Astrocyte (in vitro differentiated cells and primary cell): ENCODE results near the gene AVP. TPM values are rescaled to one million over a fixed set of nuclear protein-coding genes. Genes with fewer than 3 reads are reported as not detected.

Experiments used
- DNase-seq: peaks from one replicate; pipeline ENCODE4 v3.0.0-alpha.2; 2010; ENCODE audit warnings: low read depth
- FAIRE-seq: peaks from 2 replicates; lab custom pipeline; 2011; peaks lifted over from hg19 to GRCh38; lab: Jason Lieb, UNC
- H2AFZ ChIP-seq: 2 replicates; pipeline ENCODE4 v1.6.0; 2012; ENCODE audit warnings: low read depth, low read length, inconsistent platforms
- H3K27ac ChIP-seq: 2 replicates; pipeline ENCODE4 v1.5.1; 2011; ENCODE audit warnings: low read depth, low read length, inconsistent platforms
- H3K27me3 ChIP-seq: 2 replicates; pipeline ENCODE4 v1.6.0; 2011; ENCODE audit warnings: low read length, inconsistent platforms; ENCODE audit not compliant: insufficient read depth
- H3K36me3 ChIP-seq: 2 replicates; pipeline ENCODE4 v1.5.1; 2011; ENCODE audit warnings: low read length, inconsistent platforms; ENCODE audit not compliant: insufficient read depth
- H3K4me1 ChIP-seq: 2 replicates; pipeline ENCODE4 v1.5.1; 2011; ENCODE audit warnings: low read length, inconsistent platforms; ENCODE audit not compliant: insufficient read depth
- H3K4me2 ChIP-seq: 2 replicates; pipeline ENCODE4 v1.6.0; 2012; ENCODE audit warnings: low read length, inconsistent platforms
- H3K4me3 ChIP-seq: 2 replicates; pipeline ENCODE4 v1.5.1; 2011; ENCODE audit warnings: low read depth, mild to moderate bottlenecking, low read length, inconsistent platforms; ENCODE audit not compliant: insufficient read depth
- H3K79me2 ChIP-seq: 2 replicates; pipeline ENCODE4 v1.6.0; 2012; ENCODE audit warnings: mild to moderate bottlenecking, low read length, inconsistent platforms; ENCODE audit not compliant: insufficient read depth
- H3K9ac ChIP-seq: 2 replicates; pipeline ENCODE4 v1.6.0; 2012; ENCODE audit warnings: mild to moderate bottlenecking, low read length, inconsistent platforms
- H3K9me3 ChIP-seq: 2 replicates; pipeline ENCODE4 v1.5.1; 2012; ENCODE audit warnings: low read depth, mild to moderate bottlenecking, low read length, inconsistent platforms; ENCODE audit not compliant: insufficient read depth
- H4K20me1 ChIP-seq: 2 replicates; pipeline ENCODE4 v1.6.0; 2012; ENCODE audit warnings: low read length, inconsistent platforms; ENCODE audit not compliant: insufficient read depth
- H3K27ac Mint-ChIP-seq: one replicate; pipeline ENCODE4 v1.8.0; 2021; ENCODE audit warnings: mild to moderate bottlenecking, mixed read lengths; ENCODE audit not compliant: unreplicated experiment
- H3K27me3 Mint-ChIP-seq: one replicate; pipeline ENCODE4 v1.8.0; 2021; ENCODE audit warnings: low read depth, mixed read lengths; ENCODE audit not compliant: unreplicated experiment
- H3K36me3 Mint-ChIP-seq: one replicate; pipeline ENCODE4 v1.8.0; 2021; ENCODE audit warnings: low read depth, mixed read lengths; ENCODE audit not compliant: unreplicated experiment
- H3K4me1 Mint-ChIP-seq: one replicate; pipeline ENCODE4 v1.8.0; 2021; ENCODE audit warnings: low read depth, mixed read lengths; ENCODE audit not compliant: unreplicated experiment
- H3K4me3 Mint-ChIP-seq: one replicate; pipeline ENCODE4 v1.8.0; 2021; ENCODE audit warnings: mild to moderate bottlenecking, moderate library complexity, mixed read lengths; ENCODE audit not compliant: unreplicated experiment
- H3K9me3 Mint-ChIP-seq: one replicate; pipeline ENCODE4 v1.8.0; 2021; ENCODE audit warnings: mild to moderate bottlenecking, mixed read lengths; ENCODE audit not compliant: unreplicated experiment
- CTCF ChIP-seq: IDR thresholded peaks from 2 replicates; pipeline ENCODE4 v1.5.1; 2011; ENCODE audit warnings: low read depth, mild to moderate bottlenecking, inconsistent platforms, low read length, moderate library complexity; ENCODE audit not compliant: insufficient read depth
- EZH2 ChIP-seq: IDR thresholded peaks from 2 replicates; pipeline ENCODE4 v1.6.1; 2012; ENCODE audit warnings: mild to moderate bottlenecking, low read length, inconsistent platforms; ENCODE audit not compliant: insufficient read depth
- total RNA-seq: library from RNA; stranded (reverse); gene quantifications from 2 replicates; pipeline ENCODE4 v1.2.1, GENCODE V29; 2021

The AVP gene
- total RNA-seq, 1 donor from 2014 or later = not detected

DNA sequence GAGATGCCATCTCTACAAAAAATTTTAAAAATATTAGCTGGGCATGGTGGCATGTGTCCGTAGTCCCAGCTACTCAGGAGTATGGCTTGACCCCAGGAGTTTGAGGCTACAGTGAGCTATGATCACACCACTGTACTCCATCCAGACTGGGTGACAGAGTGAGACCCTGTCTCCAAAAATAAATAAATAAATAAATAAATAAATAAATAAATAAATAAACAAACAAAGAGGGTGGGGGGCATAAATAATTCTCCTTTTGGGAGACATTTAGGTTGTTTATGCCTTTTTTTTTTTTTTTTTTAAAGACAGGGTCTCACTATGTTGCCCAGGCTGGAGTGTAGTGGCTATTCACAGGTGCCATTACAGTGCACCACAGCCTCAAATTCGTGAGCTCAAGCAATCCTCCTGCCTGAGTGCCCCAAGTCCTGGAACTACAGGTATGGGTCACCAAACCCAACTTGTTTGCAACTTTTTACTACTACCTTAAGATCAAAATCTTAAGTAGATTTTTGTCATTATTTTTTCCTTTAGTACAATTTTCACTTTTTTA, 45.6 kb upstream of the AVP start:
- no peak for FAIRE-seq
- Histone ChIP-seq H2AFZ (no peak overlapping the region), H3K79me2 (peaks cover 9% of the 10 kb centered on the region), H4K20me1 (peaks cover 13% of the 10 kb centered on the region), H3K36me3 (no peaks in the 10 kb centered on the region), H3K4me3 (no peak overlapping the region), H3K9ac (no peak overlapping the region), H3K4me1 (no peaks in the 10 kb centered on the region), H3K27me3 (no peaks in the 10 kb centered on the region), H3K9me3 (no peaks in the 10 kb centered on the region), H3K27ac (no peak overlapping the region), H3K4me2 (no peak overlapping the region)
- no peak for TF ChIP-seq EZH2
- no peak for TF ChIP-seq CTCF
- no peak for DNase-seq
- H3K4me3 Mint-ChIP-seq = no peak overlapping the region
- no peaks in the 10 kb centered on the region for H3K27me3 Mint-ChIP-seq
- peaks cover 3% of the 10 kb centered on the region for H3K36me3 Mint-ChIP-seq
- no peaks in the 10 kb centered on the region for H3K4me1 Mint-ChIP-seq
- no peak overlapping the region for H3K27ac Mint-ChIP-seq
- peaks cover 2% of the 10 kb centered on the region for H3K9me3 Mint-ChIP-seq

GRCh38 chr20:3129094-3129493, 44.6 kb upstream of the AVP start:
- Histone ChIP-seq H2AFZ (no peak overlapping the region), H3K27me3 (no peaks in the 10 kb centered on the region), H3K27ac (no peak overlapping the region), H3K9me3 (no peaks in the 10 kb centered on the region), H3K4me2 (no peak overlapping the region), H4K20me1 (peaks cover 11% of the 10 kb centered on the region), H3K36me3 (no peaks in the 10 kb centered on the region), H3K4me3 (no peak overlapping the region), H3K4me1 (no peaks in the 10 kb centered on the region), H3K9ac (no peak overlapping the region), H3K79me2 (peaks cover 8% of the 10 kb centered on the region)
- Mint-ChIP-seq H3K4me3 (no peak overlapping the region), H3K4me1 (no peaks in the 10 kb centered on the region), H3K9me3 (peaks cover 3% of the 10 kb centered on the region), H3K27ac (no peak overlapping the region), H3K36me3 (peaks cover 8% of the 10 kb centered on the region), H3K27me3 (no peaks in the 10 kb centered on the region)
- DNase-seq (no peak), FAIRE-seq (no peak)
- TF ChIP-seq CTCF (no peak), EZH2 (no peak)

- H3K4me1 Mint-ChIP-seq = no peaks in the 10 kb centered on the region
Observed at GRCh38 chr20:3128275-3128984, 43.9 kb upstream of the AVP start.

More at GRCh38 chr20:3128275-3128984, 43.9 kb upstream of the AVP start:
- DNase-seq = no peak
- Mint-ChIP-seq H3K27ac (no peak overlapping the region), H3K36me3 (peaks cover 14% of the 10 kb centered on the region), H3K9me3 (peaks cover 9% of the 10 kb centered on the region), H3K4me3 (no peak overlapping the region), H3K27me3 (no peaks in the 10 kb centered on the region)
- Histone ChIP-seq H3K27me3 (no peaks in the 10 kb centered on the region), H3K9ac (no peak overlapping the region), H3K27ac (no peak overlapping the region), H3K4me3 (no peak overlapping the region), H3K79me2 (peaks cover 7% of the 10 kb centered on the region), H3K36me3 (no peaks in the 10 kb centered on the region), H3K9me3 (no peaks in the 10 kb centered on the region), H4K20me1 (peaks cover 11% of the 10 kb centered on the region), H3K4me1 (no peaks in the 10 kb centered on the region), H3K4me2 (no peak overlapping the region), H2AFZ (no peak overlapping the region)
- TF ChIP-seq EZH2 (no peak), CTCF (no peak)
- no peak for FAIRE-seq
